D341Med (cell line): Measurements from ENCODE around the gene BICRA.

Source experiments
- DNase-seq: peaks from one replicate; pipeline ENCODE4 v3.0.0; 2012; ENCODE audit warnings: low spot score

Gene BICRA

GRCh38 chr19:47601180-47601904 is 7.6 kb upstream of the BICRA start:
- DNase-seq = no peak

DNA sequence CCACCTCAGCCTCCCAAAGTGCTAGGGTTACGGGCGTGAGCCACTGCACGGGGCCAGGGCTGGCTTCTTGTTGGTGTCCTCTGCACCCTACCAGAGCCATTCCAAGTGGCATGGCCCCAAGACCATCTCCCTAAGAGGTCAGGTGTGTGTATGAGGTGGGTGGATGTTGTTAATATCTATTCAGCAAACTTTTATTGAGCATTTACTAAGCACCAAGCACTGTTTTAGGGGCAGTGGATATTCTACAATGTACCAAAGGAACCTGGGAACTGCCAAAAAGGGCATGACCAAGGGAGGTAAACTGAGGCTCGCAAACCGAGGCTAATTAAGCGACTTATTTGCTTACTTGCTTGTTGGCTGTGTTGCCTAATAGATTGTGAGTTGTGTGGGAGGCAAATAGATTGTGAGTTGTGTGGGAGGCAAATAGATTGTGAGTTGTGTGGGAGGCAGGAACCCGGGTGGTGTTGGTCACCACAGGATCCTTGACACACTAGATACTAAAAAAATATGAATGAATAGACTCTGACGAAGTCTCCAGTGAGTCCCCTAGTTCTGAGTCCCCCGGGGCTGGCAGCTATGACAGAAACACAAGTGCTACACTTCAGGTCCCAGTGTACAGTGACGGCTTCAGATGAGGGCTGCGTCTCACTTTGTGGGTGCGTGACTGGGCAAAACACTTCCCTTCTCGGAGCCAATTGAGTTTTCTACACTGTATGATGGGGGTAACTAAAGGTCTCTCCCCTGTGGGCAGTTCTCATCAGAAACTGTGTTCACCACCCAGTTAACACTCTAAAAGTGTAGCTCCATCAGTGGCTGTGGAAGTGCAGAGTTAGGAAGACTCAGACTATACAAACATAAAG is 5.0 kb upstream of the BICRA start:
- no peak for DNase-seq

DNA sequence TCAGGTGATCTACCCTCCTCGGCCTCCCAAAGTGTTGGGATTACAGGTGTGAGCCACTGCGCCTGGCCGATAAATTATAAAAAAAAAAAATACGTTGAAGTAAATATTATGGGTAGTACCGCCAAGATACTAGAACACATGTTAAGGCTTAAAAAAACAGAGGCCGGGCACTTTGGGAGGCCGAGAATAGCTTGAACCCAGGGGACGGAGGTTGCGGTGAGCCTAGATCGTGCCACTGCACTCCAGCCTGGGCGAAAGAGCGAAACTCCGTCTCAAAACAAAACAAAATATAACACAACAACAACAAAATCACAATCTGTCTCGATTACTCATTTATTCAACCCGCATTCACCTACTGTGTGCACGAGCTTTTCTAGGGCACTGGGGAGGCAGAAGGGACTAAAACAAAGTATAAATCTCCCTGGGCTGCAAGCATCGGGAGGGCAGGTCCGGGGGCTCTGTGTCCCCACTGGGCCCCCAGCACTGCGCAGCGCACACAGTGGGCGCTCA is 1.3 kb upstream of the BICRA start:
- DNase-seq = no peak

GRCh38 chr19:47608074-47608918 is 638 bp upstream of the BICRA start:
- peak; percentile 99 for DNase-seq

GRCh38 chr19:47609906-47610894 is 1.3 kb downstream of the BICRA start:
- peak; percentile 66 for DNase-seq

- DNase-seq = no peak
Measured at GRCh38 chr19:47610902-47611301, 2.0 kb downstream of the BICRA start.

GRCh38 chr19:47613165-47614020 is 4.5 kb downstream of the BICRA start:
- no peak for DNase-seq

DNA sequence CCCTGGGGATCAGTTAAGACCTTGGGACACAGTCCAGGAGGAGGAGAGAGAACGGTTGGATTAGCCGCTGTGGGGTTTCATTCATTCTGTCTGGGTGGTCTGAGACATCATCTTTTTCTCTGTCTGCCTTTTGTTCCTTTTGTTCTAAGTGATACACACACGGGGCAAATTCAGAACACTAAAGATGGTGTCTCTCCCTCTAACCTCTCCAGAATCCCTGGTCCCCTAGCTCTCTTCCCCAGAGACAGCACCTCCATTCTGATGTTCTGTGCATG is 5.0 kb downstream of the BICRA start:
- DNase-seq = peak; percentile 4

DNA sequence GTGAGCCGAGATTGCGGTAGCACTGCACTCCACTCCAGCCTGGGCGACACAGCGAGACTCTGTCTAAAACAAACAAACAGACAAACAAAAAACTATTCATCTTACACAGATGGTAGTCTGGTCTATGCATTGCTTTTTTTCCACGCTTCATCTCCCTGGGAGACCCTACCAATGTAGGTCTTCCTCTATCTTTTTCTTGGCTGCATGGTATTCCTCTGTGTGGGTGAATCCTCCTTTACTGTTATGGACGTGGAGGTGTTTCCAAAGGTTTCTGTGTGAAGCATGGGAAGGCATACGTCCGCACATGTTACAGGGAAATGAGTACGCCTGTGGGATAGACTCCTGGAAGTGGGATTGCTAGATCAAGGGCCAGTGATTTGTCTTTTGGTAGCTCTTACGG is 5.6 kb downstream of the BICRA start:
- DNase-seq = no peak

- DNase-seq = peak; percentile 15
Measured at GRCh38 chr19:47615230-47615629, 6.3 kb downstream of the BICRA start.

DNA sequence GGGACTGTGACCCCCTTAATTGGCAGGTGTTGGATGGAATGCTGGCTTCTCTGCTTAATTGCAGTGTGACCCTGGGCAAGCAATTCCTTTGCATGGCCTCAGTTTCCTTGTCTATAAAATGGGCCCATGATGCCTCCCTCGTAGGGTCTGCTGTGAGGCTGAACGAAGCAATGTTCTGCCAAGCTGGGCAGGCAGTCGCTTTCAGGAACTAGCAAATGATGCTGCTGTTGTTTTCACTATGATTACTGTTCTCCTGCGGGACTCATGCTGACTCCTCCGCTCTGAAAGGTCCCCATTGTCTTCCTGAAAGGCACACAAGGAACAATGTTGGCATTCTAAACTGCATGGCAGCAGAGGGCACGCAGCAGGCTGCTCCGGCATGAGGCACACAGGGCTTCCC is 6.8 kb downstream of the BICRA start:
- peak; percentile 13 for DNase-seq

GRCh38 chr19:47618771-47619170 is 9.8 kb downstream of the BICRA start:
- peak; percentile 18 for DNase-seq

- peak; percentile 4 for DNase-seq
Measured at GRCh38 chr19:47619763-47620162, 10.8 kb downstream of the BICRA start.

- peak; percentile 22 for DNase-seq
Measured at GRCh38 chr19:47623151-47623920, 14.4 kb downstream of the BICRA start.

DNA sequence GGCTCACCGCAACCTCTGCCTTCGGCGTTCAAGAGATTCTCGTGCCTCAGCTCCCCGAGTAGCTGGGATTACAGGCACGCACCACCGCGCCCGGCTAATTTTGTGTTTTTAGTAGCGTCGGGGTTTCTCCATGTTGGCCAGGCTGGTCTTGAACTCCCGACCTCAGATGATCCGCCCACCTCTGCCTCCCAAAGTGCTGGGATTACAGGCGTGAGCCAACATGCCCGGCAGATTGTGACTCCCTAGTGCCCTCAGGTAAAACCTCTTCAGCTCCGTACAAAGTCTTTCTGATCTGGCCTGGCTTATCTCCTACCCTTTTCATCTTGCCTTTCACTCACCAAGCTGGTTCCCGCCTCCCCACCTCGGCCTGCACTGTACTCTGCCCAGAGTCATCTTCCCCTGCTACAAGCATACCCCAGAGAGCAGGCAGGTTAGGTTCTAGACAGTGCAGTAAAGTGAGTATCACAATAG is 15.0 kb downstream of the BICRA start:
- DNase-seq = peak; percentile 43

DNA sequence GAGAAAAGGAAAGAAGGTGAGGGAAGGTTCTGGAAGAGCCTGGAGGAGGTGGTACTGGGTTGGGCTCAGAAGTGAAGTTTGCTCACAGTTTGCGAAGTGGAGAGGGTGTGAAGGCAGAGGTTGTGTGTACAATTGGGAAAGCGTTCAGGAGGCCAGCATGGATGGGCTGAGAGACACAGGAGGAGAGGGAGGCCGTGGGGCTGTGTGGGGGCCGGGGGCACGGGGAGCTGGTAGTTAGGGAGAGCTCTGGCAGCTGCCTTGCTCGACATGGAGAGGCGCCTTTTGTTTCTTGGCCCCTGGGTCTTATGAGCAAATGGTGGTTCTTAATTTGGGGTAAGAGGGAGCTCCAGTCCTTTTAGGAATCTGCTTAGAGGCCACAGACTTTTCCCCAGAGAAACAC is 16.7 kb downstream of the BICRA start:
- no peak for DNase-seq

DNA sequence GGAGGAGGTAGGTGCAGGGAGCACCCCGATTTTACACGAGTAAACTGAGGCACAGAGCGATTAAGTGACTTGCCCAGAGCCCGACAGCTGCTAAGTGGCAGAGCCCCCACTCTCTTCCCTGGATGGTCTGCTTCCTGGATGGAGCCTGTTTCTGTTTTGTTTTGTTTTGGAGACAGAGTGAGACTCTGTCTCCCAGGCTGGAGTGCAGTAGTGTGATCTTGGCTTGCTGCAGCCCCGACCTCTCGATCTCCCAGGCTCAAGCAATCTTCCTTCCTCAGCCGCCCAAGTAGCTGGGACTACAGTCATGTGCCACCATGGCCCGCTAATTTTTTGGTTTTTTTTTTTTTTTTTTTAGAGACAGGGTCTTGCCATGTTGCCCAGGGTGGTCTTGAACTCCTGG is 17.3 kb downstream of the BICRA start:
- DNase-seq = no peak

DNA sequence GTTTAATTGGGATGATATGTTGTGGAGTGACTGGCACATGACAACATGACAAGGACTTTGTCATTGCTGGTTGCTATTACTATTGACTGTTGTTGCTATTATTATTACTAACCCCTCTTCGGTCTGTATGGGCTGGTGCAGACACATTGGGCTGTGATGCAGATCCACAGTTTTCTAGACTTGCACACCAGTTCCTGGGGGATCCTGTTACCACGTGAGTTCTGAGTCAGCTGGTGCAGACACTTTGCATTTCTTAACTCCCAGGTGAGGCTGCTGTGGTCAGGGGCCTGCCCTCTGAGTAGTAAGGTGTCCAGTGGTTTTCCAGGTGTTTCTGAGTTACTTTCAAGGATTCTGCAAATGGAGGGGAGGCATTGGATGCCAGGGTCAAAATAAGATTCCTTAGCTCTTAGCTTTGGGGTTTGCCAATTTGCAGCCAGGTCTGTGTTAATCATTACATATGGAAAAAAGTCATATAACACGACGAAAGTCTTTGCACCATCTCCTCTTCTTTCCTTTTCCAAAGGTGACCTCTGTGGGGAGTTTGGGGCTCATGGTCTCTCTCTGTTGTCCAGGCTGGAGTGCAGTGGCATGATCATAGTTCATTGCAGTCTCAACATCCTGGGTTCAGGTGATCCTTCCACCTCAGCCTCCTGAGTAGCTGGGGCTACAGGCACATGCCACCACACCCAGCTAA is 19.3 kb downstream of the BICRA start:
- no peak for DNase-seq

GRCh38 chr19:47630594-47630993 is 21.7 kb downstream of the BICRA start:
- no peak for DNase-seq
